Measurements from ENCODE around the gene SMYD3.
"Not testable (repeated sequence)": the region's sequence is repeated elsewhere in the genome, so short reads cannot be mapped to it uniquely, and the experiment has no call there.

SMYD3 gene

GRCh38 chr1:245742896-245743295, 764.2 kb downstream of the SMYD3 start:
- DNase-seq: no peak

- not testable (repeated sequence) for DNase-seq
Measured at GRCh38 chr1:245740336-245740735, 766.7 kb downstream of the SMYD3 start.

DNA sequence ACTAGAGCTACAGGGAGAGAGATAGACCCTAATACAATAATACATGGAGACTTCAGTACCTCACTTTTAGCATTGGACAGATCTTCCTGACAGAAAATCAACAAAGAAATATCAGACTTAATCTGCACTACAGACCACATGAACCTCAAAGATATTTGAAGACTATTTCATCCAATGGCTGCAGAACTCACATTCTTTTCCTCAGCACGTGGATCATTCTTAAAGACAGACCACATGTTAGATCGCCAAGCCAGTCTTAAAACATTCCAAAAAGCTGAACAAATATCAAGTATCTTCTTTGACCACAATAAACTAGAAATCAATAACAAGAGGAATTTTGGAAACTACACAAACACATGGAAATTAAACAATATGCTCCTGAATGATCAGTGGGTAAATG, 776.3 kb downstream of the SMYD3 start:
- DNase-seq: no peak

GRCh38 chr1:245728035-245728434, 779.0 kb downstream of the SMYD3 start:
- not testable (repeated sequence) for DNase-seq

GRCh38 chr1:245721488-245721887, 785.6 kb downstream of the SMYD3 start:
- DNase-seq: no peak

DNA sequence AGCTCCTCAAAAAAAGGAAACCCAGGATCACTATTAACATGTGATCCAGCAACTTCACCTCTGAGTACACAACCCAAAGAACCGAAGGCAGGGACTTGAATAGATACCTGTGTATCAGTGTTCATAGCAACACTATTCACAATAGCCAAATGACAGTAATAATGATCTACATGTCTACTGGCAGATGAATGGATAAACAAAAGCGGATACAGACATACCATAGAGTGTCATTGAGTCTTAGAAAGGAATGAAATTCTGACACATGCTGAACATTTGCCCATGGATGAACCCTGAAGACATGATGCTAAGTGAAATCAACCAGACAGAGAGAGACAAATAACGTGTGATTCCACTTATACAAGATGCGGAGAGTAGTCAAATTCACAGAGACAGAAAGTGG, 788.1 kb downstream of the SMYD3 start:
- DNase-seq: no peak

DNA sequence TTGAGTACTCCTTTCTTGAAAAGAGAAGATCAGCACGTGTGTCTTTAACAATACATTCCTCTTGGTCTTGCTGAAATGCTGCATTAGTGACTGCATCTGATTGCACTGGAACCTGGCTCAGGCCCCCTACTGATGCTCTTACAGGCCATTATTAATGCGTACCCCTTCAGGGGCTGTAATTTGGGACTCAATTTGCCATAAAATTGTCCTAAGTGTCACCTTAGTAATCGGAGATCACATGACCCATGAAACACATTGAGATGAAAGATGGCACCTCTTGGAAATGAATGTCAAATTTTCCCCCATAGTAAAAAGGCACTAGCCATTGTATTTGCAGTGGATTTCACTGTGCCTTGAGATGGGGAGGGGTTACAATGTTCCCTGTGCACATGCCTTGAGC, 789.0 kb downstream of the SMYD3 start:
- DNase-seq: no peak

- DNase-seq: no peak
Measured at GRCh38 chr1:245717611-245718010, 789.5 kb downstream of the SMYD3 start.

- no peak for DNase-seq
Measured at GRCh38 chr1:245716561-245716960, 790.5 kb downstream of the SMYD3 start.

- DNase-seq: no peak
Measured at GRCh38 chr1:245715970-245716369, 791.1 kb downstream of the SMYD3 start.

DNA sequence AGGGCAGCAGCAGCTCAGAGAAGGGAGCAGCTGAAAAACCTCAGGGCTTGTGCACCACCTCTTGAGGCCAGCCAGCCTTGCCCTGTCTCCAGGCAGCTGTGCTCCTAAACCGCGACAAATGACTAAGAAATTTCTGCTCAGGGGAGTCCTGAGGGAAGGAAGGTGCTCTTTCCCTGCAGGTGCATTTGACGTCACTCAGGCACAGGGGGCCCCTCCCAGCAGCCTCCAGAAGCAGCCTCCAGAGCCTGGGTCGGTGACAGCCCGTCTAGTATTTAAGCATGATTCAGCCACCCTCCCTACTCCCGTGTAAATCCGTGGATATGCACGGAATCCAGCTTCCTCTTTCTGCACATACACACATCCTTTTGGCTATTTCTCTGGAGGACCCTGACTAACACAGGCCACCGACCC, 791.8 kb downstream of the SMYD3 start:
- DNase-seq: no peak

DNA sequence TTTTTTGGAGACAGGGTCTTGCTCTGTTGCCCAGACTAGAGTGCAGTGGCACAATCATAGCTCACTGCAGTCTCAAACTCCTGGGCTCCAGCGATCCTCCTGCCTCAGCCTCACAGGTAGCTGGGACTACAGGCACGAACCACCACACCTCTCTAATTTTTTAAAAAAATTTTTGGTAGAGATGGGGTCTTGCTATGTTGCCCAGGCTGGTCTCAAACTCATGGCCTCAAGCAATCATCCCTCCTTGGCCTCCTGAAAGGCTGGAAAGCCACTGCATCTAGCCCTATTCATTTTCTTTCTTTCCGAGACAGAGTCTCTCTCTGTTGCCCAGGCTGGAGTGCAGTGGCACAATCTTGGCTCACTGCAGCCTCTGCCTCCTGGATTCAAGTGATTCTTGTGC, 793.1 kb downstream of the SMYD3 start:
- not testable (repeated sequence) for DNase-seq

DNA sequence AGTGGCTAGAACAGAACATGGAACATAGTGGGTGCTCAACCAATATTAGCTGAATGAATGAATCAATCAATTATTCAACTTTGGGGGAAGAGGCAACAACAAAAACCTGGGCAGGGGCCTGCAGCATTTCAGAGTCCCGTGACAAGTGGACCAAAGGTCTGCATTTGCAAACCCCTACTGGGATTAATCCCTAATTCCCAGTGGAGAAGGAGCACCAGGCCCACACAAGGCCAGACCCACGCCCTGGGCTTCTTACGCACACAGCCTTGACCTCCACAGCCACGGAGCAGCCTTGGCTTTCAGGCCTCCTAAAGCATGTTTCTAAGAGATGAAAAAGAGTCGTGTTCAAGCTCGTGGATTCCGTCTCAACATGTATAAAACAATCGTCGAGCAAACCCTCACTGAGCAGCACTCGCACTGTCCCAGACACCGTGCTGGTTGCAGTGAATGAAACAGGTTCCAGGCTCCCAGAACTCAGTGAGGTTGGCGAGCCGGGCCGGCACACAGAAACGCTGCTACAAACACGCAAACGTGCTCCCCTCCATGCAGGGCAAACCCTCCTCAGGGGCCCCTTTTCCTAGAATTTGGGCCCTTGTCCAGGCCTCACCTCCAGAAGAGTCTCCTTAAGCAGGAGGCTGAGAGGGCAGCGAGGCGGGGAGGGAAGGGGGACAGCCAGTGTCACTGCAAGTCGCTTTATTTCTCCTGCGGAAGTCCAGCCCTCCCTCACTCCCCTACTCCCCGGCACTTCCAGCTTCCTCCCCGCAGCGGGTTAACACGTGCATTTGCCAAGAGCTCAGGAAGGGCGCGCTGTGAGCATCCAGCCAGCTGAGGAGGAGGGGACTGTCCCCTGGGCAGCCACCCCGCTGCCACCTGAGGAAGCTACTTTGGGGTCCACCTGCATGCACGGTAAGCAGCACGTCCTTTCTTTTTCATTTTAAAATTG, 795.8 kb downstream of the SMYD3 start:
- DNase-seq: no peak

GRCh38 chr1:245707941-245708340, 799.1 kb downstream of the SMYD3 start:
- DNase-seq: no peak

- DNase-seq: no peak
Measured at GRCh38 chr1:245704765-245705164, 802.3 kb downstream of the SMYD3 start.

DNA sequence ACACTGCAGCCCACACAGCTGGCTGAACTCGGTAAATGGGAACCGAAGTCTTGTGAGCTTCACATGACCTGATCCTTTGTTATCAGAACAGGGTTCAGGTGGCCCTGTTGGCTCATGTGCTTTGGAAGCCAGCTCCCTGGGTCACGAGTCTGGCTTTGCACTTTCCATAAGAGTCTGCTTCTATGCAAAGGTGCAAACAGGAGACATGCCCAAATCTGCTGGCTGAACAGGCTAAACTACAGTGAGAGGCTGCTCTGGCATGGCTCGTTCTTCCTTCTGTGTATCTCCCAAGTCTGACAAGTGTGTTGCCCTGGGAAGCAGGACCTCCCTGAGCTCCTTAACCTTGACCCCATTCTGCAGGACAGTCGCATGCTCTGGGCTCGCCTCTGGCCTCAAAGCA, 802.7 kb downstream of the SMYD3 start:
- DNase-seq: no peak

- DNase-seq: no peak
Measured at GRCh38 chr1:245702346-245702745, 804.7 kb downstream of the SMYD3 start.

DNA sequence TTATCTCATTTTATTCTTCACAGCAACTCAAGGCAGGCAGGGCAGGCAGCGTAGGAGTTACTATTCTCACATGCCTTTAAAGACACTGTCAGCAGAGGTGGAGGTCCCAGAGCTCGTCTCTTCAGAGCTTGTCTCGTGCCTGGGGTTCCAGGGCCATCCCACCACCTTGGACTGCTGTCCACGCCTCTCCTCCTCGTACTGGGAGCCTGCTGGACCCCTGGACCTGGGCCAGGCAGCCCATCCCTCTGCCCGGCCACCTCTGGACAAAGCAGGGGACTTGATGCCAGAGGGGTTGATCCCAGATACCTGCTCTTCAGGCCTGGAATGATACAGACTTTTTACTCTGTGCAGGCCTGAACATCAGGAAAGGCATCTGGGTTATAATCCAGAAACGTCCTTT, 805.4 kb downstream of the SMYD3 start:
- no peak for DNase-seq

DNA sequence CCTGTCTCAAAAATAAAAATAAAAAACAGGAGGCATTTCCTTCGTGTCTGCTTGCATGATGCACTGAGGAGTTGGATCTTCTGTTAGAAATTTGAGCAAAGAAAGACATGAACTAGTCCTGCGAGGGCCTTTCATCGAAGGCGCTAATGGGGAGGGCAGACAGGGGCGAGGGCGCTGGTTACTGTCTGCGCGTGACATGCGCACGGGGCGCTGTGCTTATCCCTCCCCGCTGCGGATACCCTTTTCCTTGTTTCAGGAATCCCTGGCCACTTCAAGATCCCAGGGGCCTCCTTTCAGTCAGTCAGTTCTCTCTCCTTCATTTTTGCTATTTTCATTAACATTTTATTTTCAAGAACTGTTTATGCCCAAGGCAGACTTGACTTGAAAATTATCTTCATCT, 806.4 kb downstream of the SMYD3 start:
- no peak for DNase-seq

Measured in hypothalamus (tissue), 51 donors.